NCI-H146 treated with DMSO at 0.1 percent for 48 hours (cell line): ENCODE results near the gene DPP9.

Source experiments
- DNase-seq: peaks from one replicate; lab custom pipeline; 2025; ENCODE audit not compliant: unreplicated experiment; lab: John Stamatoyannopoulos, UW

DPP9 gene

GRCh38 chr19:4712771-4713170, 10.9 kb downstream of the DPP9 start:
- DNase-seq = no peak

GRCh38 chr19:4711211-4711610, 12.4 kb downstream of the DPP9 start:
- no peak for DNase-seq

GRCh38 chr19:4710281-4710600, 13.4 kb downstream of the DPP9 start:
- DNase-seq = no peak

- no peak for DNase-seq
Measured at GRCh38 chr19:4709440-4710280, 14.0 kb downstream of the DPP9 start.

- DNase-seq = no peak
Measured at GRCh38 chr19:4707956-4708650, 15.5 kb downstream of the DPP9 start.

GRCh38 chr19:4707322-4707721, 16.3 kb downstream of the DPP9 start:
- DNase-seq = no peak

GRCh38 chr19:4705413-4706131, 18.1 kb downstream of the DPP9 start:
- no peak for DNase-seq

- no peak for DNase-seq
Measured at GRCh38 chr19:4704317-4704673, 19.3 kb downstream of the DPP9 start.

- no peak for DNase-seq
Measured at GRCh38 chr19:4703671-4704316, 19.8 kb downstream of the DPP9 start.

GRCh38 chr19:4702764-4703163, 20.9 kb downstream of the DPP9 start:
- DNase-seq = no peak

GRCh38 chr19:4701557-4701956, 22.1 kb downstream of the DPP9 start:
- no peak for DNase-seq

- no peak for DNase-seq
Measured at GRCh38 chr19:4700693-4700970, 23.0 kb downstream of the DPP9 start.

GRCh38 chr19:4699826-4700692, 23.6 kb downstream of the DPP9 start:
- DNase-seq = no peak

GRCh38 chr19:4697304-4697703, 26.3 kb downstream of the DPP9 start:
- DNase-seq = no peak

GRCh38 chr19:4695224-4695731, 28.4 kb downstream of the DPP9 start:
- no peak for DNase-seq

- no peak for DNase-seq
Measured at GRCh38 chr19:4694211-4694987, 29.2 kb downstream of the DPP9 start.

- DNase-seq = no peak
Measured at GRCh38 chr19:4693471-4694121, 30.0 kb downstream of the DPP9 start.

- no peak for DNase-seq
Measured at GRCh38 chr19:4693078-4693350, 30.6 kb downstream of the DPP9 start.

GRCh38 chr19:4692251-4693077, 31.2 kb downstream of the DPP9 start:
- no peak for DNase-seq
